ENCODE data around the gene ARVCF.
A peak's percentile ranks its signal among the peaks of the same experiment; 100 is the strongest.

ARVCF gene

DNA sequence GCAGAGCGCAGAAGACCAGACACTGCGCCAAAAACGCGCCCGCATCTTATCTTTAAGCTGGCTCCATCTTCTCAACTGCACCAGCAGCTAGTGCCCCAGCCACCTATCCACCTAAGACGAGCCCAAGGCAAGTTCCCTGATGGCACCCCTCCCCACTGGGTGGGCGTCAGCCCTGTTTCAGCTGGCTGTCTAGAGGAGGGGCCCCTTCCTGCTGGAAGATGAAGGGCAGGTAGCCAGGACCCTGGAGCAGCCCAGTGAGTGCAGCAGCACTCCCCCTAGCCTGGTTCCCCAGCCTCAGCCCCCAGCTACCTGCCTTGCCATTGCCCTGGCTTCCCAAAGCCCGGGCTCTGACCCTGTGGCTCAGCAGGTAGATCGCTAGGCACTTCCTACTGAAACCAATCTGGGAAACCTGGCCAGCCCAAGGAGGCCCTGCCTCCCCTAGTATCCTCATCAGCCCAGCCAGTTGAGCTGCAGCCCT is 28.3 kb downstream of the ARVCF start:
- Histone ChIP-seq H3K4me1 (ENCODE audit: control insufficient read depth, insufficient read depth, low read length) (peaks cover 8% of the 10 kb centered on the region; the same call in 1 of the 2 replicates), H3K9ac (ENCODE audit: low read depth, low read length) (no peak overlapping the region), H3K27me3 (ENCODE audit: control insufficient read depth, insufficient read depth, low read length) (no peaks in the 10 kb centered on the region), H3K4me3 (ENCODE audit: low read depth, low read length) (no peak overlapping the region), H3K27ac (ENCODE audit: low read depth, low read length) (no peak overlapping the region), H3K36me3 (ENCODE audit: control insufficient read depth, insufficient read depth, low read length) (no peaks in the 10 kb centered on the region), H3K9me3 (ENCODE audit: control insufficient read depth, insufficient read depth, low read length) (no peaks in the 10 kb centered on the region)

GRCh38 chr22:19987394-19988306 is 29.0 kb downstream of the ARVCF start:
- peaks cover 8% of the 10 kb centered on the region; the same call in 1 of the 2 replicates for H3K4me1 ChIP-seq (ENCODE audit: control insufficient read depth, insufficient read depth, low read length)
- no peaks in the 10 kb centered on the region for H3K27me3 ChIP-seq (ENCODE audit: control insufficient read depth, insufficient read depth, low read length)
- no peak overlapping the region for H3K4me3 ChIP-seq (ENCODE audit: low read depth, low read length)
- no peaks in the 10 kb centered on the region for H3K36me3 ChIP-seq (ENCODE audit: control insufficient read depth, insufficient read depth, low read length)
- no peak overlapping the region for H3K9ac ChIP-seq (ENCODE audit: low read depth, low read length)
- no peaks in the 10 kb centered on the region for H3K9me3 ChIP-seq (ENCODE audit: control insufficient read depth, insufficient read depth, low read length)
- peak overlapping the region; percentile 2 for H3K27ac ChIP-seq (ENCODE audit: low read depth, low read length)

DNA sequence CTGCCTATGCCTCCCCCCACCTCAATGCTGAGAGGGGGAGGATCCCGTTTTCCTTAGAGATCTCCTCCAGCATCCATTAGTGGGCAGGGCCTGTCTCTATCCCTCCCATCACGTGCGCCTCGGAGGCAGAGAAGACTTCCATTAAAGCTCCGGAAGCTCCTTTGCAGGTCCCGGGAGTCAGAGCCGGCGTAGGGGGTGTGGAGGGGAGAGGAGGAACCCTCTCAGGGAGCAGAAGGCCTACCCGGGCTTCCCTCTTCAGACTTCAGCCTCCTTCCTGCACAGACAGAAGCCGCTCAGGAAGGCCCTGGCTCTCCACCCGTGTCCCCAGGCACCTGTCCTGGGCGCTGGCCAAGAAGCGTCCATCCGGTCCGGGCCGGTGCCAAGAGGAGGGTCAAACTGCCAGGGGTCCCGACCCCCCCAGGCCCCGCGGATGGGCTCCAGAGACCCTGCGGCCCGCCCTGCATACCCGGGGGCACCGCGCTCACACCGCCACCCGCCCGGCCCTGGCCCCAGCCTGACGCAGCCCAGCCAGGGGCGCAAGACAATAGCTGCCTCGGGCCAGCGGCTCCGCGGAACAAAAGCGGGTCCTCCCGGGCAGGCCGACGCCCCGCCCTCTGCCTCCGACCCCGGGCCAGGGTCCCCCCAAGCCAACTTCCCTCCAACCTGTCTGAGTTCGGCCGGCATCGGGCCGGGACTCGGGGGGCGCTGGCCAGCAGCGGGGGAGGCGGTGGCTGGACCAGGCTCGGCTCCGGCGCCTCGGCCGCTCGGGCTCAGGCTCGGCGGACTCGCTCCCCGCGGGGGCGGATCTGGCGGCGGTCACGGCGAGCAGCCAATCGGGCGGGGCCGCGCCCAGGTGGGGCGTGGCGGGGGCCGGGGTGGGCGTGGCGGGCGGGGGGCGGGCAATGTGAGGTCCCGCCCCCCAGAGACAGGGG is 29.9 kb downstream of the ARVCF start:
- Histone ChIP-seq H3K27ac (ENCODE audit: low read depth, low read length) (peak overlapping the region; percentile 71), H3K4me1 (ENCODE audit: control insufficient read depth, insufficient read depth, low read length) (peaks cover 8% of the 10 kb centered on the region; the same call in 1 of the 2 replicates), H3K9ac (ENCODE audit: low read depth, low read length) (peak overlapping the region; percentile 70; the same call in 1 of the 2 replicates)

GRCh38 chr22:19986011-19986409 is 30.6 kb downstream of the ARVCF start:
- Histone ChIP-seq H3K36me3 (ENCODE audit: control insufficient read depth, insufficient read depth, low read length) (peaks cover 8% of the 10 kb centered on the region; the same call in 1 of the 2 replicates), H3K27me3 (ENCODE audit: control insufficient read depth, insufficient read depth, low read length) (no peaks in the 10 kb centered on the region), H3K9me3 (ENCODE audit: control insufficient read depth, insufficient read depth, low read length) (no peaks in the 10 kb centered on the region), H3K4me3 (ENCODE audit: low read depth, low read length) (peak overlapping the region; percentile 82), H3K27ac (ENCODE audit: low read depth, low read length) (no peak overlapping the region), H3K4me1 (ENCODE audit: control insufficient read depth, insufficient read depth, low read length) (peaks cover 8% of the 10 kb centered on the region; the same call in 1 of the 2 replicates), H3K9ac (ENCODE audit: low read depth, low read length) (no peak overlapping the region)

More for the DNA sequence above, 29.9 kb downstream of the ARVCF start:
- no peaks in the 10 kb centered on the region for H3K9me3 ChIP-seq (ENCODE audit: control insufficient read depth, insufficient read depth, low read length)
- H3K4me3 ChIP-seq (ENCODE audit: low read depth, low read length) = peak overlapping the region; percentile 82
- no peaks in the 10 kb centered on the region for H3K27me3 ChIP-seq (ENCODE audit: control insufficient read depth, insufficient read depth, low read length)
- 0 out of 2 replicates have a peak, but pooled peaks cover 3% of the 10 kb centered on the region for H3K36me3 ChIP-seq (ENCODE audit: control insufficient read depth, insufficient read depth, low read length)

DNA sequence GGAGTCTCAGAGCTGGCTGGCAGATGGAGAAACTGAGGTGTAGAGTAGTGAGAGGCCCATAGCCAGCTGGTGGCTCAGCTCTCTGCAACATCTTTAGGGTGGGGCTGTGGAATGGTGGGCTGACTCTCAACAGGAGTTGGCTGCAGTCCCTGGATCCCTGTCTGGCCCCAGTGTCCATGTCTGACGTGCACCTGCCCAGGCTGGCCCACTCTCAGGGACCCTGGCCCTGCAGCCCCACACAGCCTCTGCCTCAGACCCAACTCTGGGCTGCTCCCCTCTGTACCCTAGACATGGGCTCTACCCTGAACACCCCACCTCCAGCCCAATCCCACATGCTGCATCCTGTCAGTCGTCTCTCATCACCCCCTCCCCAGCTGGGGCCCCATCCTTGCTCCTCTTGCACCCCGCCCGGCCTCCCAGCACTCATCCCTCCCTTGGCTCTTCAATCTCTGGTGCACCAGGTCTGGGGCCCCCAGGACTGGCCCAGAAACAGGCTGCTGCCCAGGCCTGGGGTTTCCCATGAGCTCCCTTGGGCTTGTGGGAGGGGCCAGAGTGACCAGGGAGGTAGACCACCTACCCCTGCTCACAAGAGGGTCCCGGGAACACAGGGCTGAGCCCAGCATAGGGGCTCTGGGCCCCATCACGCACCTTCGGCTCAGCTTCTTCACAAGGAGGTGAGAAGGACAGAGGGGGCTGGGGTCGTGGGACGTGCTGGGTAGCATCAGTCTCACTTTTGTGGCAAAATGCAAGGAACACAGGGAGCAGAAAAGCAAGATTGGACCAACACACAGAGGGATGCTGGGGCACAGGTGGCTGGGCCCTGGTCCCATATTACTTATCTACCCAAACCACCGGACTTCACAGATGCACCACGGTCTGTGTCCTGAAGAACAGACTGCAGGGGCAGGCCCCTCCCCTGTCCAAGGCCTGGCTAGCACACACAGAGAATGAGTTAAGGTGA is 31.5 kb downstream of the ARVCF start:
- no peak overlapping the region for H3K9ac ChIP-seq (ENCODE audit: low read depth, low read length)
- H3K27me3 ChIP-seq (ENCODE audit: control insufficient read depth, insufficient read depth, low read length) = no peaks in the 10 kb centered on the region
- H3K4me1 ChIP-seq (ENCODE audit: control insufficient read depth, insufficient read depth, low read length) = peaks cover 8% of the 10 kb centered on the region; the same call in 1 of the 2 replicates
- H3K9me3 ChIP-seq (ENCODE audit: control insufficient read depth, insufficient read depth, low read length) = no peaks in the 10 kb centered on the region
- peaks cover 13% of the 10 kb centered on the region for H3K36me3 ChIP-seq (ENCODE audit: control insufficient read depth, insufficient read depth, low read length)
- H3K4me3 ChIP-seq (ENCODE audit: low read depth, low read length) = no peak overlapping the region
- H3K27ac ChIP-seq (ENCODE audit: low read depth, low read length) = no peak overlapping the region

GRCh38 chr22:19984201-19984753 is 32.3 kb downstream of the ARVCF start:
- Histone ChIP-seq H3K36me3 (ENCODE audit: control insufficient read depth, insufficient read depth, low read length) (peaks cover 21% of the 10 kb centered on the region), H3K27me3 (ENCODE audit: control insufficient read depth, insufficient read depth, low read length) (no peaks in the 10 kb centered on the region), H3K4me3 (ENCODE audit: low read depth, low read length) (no peak overlapping the region), H3K4me1 (ENCODE audit: control insufficient read depth, insufficient read depth, low read length) (peaks cover 8% of the 10 kb centered on the region; the same call in 1 of the 2 replicates), H3K27ac (ENCODE audit: low read depth, low read length) (peak overlapping the region; percentile 10), H3K9ac (ENCODE audit: low read depth, low read length) (no peak overlapping the region), H3K9me3 (ENCODE audit: control insufficient read depth, insufficient read depth, low read length) (no peaks in the 10 kb centered on the region)

- peaks cover 8% of the 10 kb centered on the region; the same call in 1 of the 2 replicates for H3K4me1 ChIP-seq (ENCODE audit: control insufficient read depth, insufficient read depth, low read length)
- H3K27ac ChIP-seq (ENCODE audit: low read depth, low read length) = peak overlapping the region; percentile 10
- H3K4me3 ChIP-seq (ENCODE audit: low read depth, low read length) = no peak overlapping the region
- H3K9me3 ChIP-seq (ENCODE audit: control insufficient read depth, insufficient read depth, low read length) = no peaks in the 10 kb centered on the region
- H3K36me3 ChIP-seq (ENCODE audit: control insufficient read depth, insufficient read depth, low read length) = peaks cover 26% of the 10 kb centered on the region
- H3K27me3 ChIP-seq (ENCODE audit: control insufficient read depth, insufficient read depth, low read length) = no peaks in the 10 kb centered on the region
- no peak overlapping the region for H3K9ac ChIP-seq (ENCODE audit: low read depth, low read length)
Measured at GRCh38 chr22:19983741-19984140, 32.9 kb downstream of the ARVCF start.

DNA sequence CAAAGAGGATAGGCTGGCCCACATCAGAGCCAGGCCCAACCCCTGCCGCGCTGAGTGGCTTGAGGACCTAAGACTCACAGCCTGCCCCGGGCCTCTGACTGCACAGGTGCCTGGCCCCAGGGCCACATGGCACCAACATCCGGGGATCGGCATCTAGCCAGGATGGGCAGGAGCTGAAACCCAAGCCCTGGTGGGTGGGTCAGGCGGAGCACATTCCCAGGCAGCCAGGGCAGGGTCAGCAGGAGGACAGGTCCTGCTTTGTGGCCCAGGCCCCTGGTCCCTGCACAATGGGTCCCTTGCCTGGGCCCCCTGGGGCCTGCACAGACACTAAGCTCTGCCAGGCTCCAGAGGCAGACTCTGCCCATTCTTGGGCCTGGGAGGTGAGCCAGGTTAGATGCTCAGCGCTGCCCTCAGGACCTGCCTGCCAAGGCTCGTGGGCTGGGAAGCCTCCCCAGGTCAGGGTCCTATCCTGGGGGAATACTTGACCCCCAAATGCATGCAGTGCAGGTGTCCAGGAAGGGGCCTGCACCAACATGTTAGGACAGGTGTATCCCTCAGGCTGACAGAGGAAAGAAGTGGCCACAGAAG is 33.5 kb downstream of the ARVCF start:
- Histone ChIP-seq H3K4me3 (ENCODE audit: low read depth, low read length) (no peak overlapping the region), H3K36me3 (ENCODE audit: control insufficient read depth, insufficient read depth, low read length) (peaks cover 33% of the 10 kb centered on the region), H3K9me3 (ENCODE audit: control insufficient read depth, insufficient read depth, low read length) (no peaks in the 10 kb centered on the region), H3K4me1 (ENCODE audit: control insufficient read depth, insufficient read depth, low read length) (peaks cover 8% of the 10 kb centered on the region; the same call in 1 of the 2 replicates), H3K27me3 (ENCODE audit: control insufficient read depth, insufficient read depth, low read length) (no peaks in the 10 kb centered on the region), H3K9ac (ENCODE audit: low read depth, low read length) (no peak overlapping the region), H3K27ac (ENCODE audit: low read depth, low read length) (no peak overlapping the region)

DNA sequence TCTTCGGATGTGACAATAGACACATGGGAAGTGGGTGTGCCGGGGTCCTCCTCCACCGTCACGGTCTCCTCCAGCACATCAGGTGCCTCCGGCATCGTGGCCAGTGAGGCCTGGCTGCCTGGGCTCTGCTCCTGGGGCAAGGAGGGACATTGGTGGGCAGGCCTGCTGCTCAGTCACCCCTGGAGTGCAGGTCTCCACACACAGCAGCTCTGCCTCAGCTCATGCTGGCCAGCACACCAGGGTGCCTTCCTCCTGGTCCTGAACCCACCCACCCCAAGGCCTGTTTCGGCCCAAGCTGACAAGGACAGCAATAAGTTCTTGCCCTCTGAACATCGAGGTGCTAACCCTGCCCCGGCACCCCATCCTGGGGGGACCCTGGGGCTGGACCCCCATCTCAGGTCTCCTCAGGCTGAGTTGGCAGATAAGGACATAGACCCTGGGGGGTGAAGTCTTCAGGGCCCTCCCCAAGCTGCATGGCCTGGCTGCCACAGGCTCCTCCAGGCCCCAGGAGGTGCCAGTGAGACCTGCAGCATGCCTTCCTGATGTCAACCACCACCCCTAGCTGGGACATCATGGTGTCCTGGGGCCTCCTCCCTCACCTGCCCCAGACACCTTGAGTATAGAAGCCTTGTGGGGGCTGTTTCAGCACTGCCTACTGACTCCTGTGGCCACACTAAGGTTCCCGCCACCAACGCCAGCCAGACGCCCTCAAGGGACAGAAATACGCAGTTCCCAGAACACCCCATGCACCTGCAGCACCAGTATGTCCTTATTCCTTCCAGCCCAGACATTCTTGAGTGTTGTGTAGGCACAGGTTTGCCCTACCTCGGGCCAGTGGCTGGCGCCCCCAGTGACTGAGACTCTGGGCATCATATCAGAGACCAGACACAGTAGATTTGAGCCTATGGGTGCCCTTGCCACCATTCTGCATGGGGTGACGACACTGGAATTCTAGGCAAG is 34.4 kb downstream of the ARVCF start:
- peaks cover 40% of the 10 kb centered on the region for H3K36me3 ChIP-seq (ENCODE audit: control insufficient read depth, insufficient read depth, low read length)
- H3K9ac ChIP-seq (ENCODE audit: low read depth, low read length) = no peak overlapping the region
- H3K9me3 ChIP-seq (ENCODE audit: control insufficient read depth, insufficient read depth, low read length) = no peaks in the 10 kb centered on the region
- H3K4me3 ChIP-seq (ENCODE audit: low read depth, low read length) = no peak overlapping the region
- H3K27me3 ChIP-seq (ENCODE audit: control insufficient read depth, insufficient read depth, low read length) = no peaks in the 10 kb centered on the region
- peaks cover 5% of the 10 kb centered on the region; the same call in 1 of the 2 replicates for H3K4me1 ChIP-seq (ENCODE audit: control insufficient read depth, insufficient read depth, low read length)
- H3K27ac ChIP-seq (ENCODE audit: low read depth, low read length) = no peak overlapping the region

Data from HUES48 (cell line).